ENCODE data around the gene SIGLEC8. TPM values are rescaled to one million over a fixed set of nuclear protein-coding genes. Genes with fewer than 3 reads are reported as not detected.
A peak's percentile ranks its signal among the peaks of the same experiment; 100 is the strongest.

The SIGLEC8 gene
- total and polyA plus RNA-seq, 9 of the 15 experiments (the other 6 are each of a cell fraction or from before 2014, with no cell fraction given) = 0.04 to 0.65 (median 0.39) TPM

DNA sequence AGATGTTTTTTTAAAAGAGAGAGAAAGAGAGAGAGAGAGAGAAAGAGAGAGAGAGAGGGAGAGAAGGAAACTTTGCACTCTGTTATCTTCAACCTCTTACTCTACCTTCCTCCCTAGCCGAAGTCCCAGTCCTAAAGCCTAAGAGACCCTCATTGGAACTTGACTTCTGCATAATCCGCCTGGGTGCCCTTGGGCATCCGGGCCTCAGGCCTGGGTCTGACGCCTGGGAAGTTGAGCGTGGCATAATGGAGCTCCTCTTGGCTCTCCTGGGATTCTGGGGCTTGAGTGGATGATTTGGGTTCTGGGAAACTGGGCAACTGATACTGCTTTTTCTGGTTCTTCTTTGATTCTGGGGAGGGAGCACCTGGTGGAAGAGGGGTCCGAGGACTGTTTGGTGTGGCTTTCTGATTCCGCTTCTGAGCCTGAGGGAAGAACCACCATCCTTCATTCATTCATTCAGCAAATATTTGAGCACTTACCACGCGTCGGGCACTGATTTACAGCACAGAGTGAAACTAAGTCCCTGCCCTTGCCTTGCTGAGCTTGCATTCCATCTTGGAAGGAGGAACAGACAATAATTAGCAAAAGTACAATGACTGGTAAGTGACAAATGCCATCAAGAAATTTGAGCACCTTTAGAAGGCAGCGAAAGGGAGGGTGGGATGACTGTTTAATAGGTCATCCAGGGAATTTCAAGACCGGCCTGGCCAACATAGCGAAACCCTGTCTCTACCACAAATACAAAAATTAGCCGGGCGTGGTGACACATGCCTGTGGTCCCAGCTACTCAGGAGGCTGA lies 47.1 kb downstream of the SIGLEC8 start:
- Histone ChIP-seq H3K4me1 (replicated peaks in 1 of 2; ENCODE audit: control insufficient read depth in 2 of 2, insufficient read depth in 2 of 2, low read length in 2 of 2) (peaks cover 13 to 15% of the 10 kb centered on the region in 2 experiments), H3K9me3 (replicated peaks; ENCODE audit: control insufficient read depth, insufficient read depth, low read depth, low read length) (no peaks in the 10 kb centered on the region), H3K79me2 (ENCODE audit: control insufficient read depth, insufficient read depth, low read length) (no peaks in the 10 kb centered on the region), H4K20me1 (replicated peaks; ENCODE audit: control insufficient read depth, insufficient read depth, low read length) (no peaks in the 10 kb centered on the region), H2AFZ (ENCODE audit: low read depth, low read length) (no peak overlapping the region), H3K36me3 (ENCODE audit: control insufficient read depth, insufficient read depth, low read length) (no peaks in the 10 kb centered on the region), H3K4me3 (no peak overlapping the region), H3K27me3 (ENCODE audit: control insufficient read depth in 2 of 2, insufficient read depth in 2 of 2, low read length in 2 of 2) (no peaks in the 10 kb centered on the region), H3K4me2 (ENCODE audit: insufficient read depth, low read length) (no peak overlapping the region), H3K9ac (ENCODE audit: insufficient read depth in 1 of 2, low read depth in 2 of 2, low read length in 2 of 2) (peak overlapping the region in 1 of 2 experiments; percentile 37; a peak in 1 of 4 replicates), H3K9me1 (ENCODE audit: control insufficient read depth, insufficient read depth, low read length) (no peaks in the 10 kb centered on the region), H3K27ac (ENCODE audit: extremely low read depth, low read depth, low read length) (no peak overlapping the region)
- FAIRE-seq = no peak
- intact Hi-C loops (cut with micrococcal nuclease) = no loop called here
- POLR2A ChIA-PET = interaction anchor here (0.5 kb wide), 1 partner anchor 163 kb away, joined by 3 read pairs; no protein-coding TSS in a partner anchor
- 72% methylated on average over 15 of the region's 15 CpGs for WGBS (ENCODE audit: insufficient coverage, low coverage, missing lambda C conversion rate)
- in situ Hi-C loops (cut with MboI) = no loop called here
- no TSS peak for BruUV-seq (replicated peaks)
- no peak for DNase-seq (ENCODE audit: extremely low read depth in 1 of 4, low spot score in 3 of 4)
- ATAC-seq = no peak
- CTCF ChIA-PET (ENCODE audit: low intra/inter-chr PET ratio) = no interaction called here
- TF ChIP-seq STAG1 (CRISPR knock-in tag; IDR thresholded peaks at IDR 0.05; ENCODE audit: borderline replicate concordance) (no peak), TCF7 (IDR thresholded peaks at IDR 0.05; ENCODE audit: borderline replicate concordance) (no peak), POLR2A (conservative IDR thresholded peaks at IDR 0.05) (no peak), PHB (CRISPR knock-in tag; IDR thresholded peaks at IDR 0.05) (no peak), MLX (CRISPR knock-in tag; conservative IDR thresholded peaks at IDR 0.05) (no peak), ARID1B (IDR thresholded peaks at IDR 0.05) (no peak), CREM (IDR thresholded peaks at IDR 0.05; ENCODE audit: low read depth) (no peak), XRCC4 (IDR thresholded peaks at IDR 0.05; ENCODE audit: extremely low read depth, insufficient read depth, insufficient read length) (no peak), ZNF347 (CRISPR knock-in tag; IDR thresholded peaks at IDR 0.05; ENCODE audit: low read depth) (no peak), ZNF253 (CRISPR knock-in tag; conservative IDR thresholded peaks at IDR 0.05) (no peak), ZNF639 (CRISPR knock-in tag; conservative IDR thresholded peaks at IDR 0.05 in 1 of 2, IDR thresholded peaks at IDR 0.05 in 1 of 2) (no peak)
- TF ChIP-seq, protein P1, sequence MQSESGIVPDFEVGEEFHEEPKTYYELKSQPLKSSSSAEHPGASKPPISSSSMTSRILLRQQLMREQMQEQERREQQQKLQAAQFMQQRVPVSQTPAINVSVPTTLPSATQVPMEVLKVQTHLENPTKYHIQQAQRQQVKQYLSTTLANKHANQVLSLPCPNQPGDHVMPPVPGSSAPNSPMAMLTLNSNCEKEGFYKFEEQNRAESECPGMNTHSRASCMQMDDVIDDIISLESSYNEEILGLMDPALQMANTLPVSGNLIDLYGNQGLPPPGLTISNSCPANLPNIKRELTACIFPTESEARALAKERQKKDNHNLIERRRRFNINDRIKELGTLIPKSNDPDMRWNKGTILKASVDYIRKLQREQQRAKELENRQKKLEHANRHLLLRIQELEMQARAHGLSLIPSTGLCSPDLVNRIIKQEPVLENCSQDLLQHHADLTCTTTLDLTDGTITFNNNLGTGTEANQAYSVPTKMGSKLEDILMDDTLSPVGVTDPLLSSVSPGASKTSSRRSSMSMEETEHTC (IDR thresholded peaks at IDR 0.05) = no peak
- TF ChIP-seq, protein P2, sequence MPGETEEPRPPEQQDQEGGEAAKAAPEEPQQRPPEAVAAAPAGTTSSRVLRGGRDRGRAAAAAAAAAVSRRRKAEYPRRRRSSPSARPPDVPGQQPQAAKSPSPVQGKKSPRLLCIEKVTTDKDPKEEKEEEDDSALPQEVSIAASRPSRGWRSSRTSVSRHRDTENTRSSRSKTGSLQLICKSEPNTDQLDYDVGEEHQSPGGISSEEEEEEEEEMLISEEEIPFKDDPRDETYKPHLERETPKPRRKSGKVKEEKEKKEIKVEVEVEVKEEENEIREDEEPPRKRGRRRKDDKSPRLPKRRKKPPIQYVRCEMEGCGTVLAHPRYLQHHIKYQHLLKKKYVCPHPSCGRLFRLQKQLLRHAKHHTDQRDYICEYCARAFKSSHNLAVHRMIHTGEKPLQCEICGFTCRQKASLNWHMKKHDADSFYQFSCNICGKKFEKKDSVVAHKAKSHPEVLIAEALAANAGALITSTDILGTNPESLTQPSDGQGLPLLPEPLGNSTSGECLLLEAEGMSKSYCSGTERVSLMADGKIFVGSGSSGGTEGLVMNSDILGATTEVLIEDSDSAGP (CRISPR knock-in tag; IDR thresholded peaks at IDR 0.05) = no peak
- TF ChIP-seq, protein P3, sequence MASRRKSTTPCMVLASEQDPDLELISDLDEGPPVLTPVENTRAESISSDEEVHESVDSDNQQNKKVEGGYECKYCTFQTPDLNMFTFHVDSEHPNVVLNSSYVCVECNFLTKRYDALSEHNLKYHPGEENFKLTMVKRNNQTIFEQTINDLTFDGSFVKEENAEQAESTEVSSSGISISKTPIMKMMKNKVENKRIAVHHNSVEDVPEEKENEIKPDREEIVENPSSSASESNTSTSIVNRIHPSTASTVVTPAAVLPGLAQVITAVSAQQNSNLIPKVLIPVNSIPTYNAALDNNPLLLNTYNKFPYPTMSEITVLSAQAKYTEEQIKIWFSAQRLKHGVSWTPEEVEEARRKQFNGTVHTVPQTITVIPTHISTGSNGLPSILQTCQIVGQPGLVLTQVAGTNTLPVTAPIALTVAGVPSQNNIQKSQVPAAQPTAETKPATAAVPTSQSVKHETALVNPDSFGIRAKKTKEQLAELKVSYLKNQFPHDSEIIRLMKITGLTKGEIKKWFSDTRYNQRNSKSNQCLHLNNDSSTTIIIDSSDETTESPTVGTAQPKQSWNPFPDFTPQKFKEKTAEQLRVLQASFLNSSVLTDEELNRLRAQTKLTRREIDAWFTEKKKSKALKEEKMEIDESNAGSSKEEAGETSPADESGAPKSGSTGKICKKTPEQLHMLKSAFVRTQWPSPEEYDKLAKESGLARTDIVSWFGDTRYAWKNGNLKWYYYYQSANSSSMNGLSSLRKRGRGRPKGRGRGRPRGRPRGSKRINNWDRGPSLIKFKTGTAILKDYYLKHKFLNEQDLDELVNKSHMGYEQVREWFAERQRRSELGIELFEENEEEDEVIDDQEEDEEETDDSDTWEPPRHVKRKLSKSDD (conservative IDR thresholded peaks at IDR 0.05; ENCODE audit: low read length) = no peak

All from K562 (cell line).